Dermis microvascular lymphatic vessel endothelial cell (primary cell): ENCODE results near the gene CC2D2B. TPM values are rescaled to one million over a fixed set of nuclear protein-coding genes. Genes with fewer than 3 reads are reported as not detected.
A peak's percentile ranks its signal among the peaks of the same experiment; 100 is the strongest.
"Not testable (repeated sequence)": the region's sequence is repeated elsewhere in the genome, so short reads cannot be mapped to it uniquely, and the experiment has no call there.

Source experiments
- DNase-seq, 2 donors: peaks; one replicate each; pipeline versions ENCODE4 v3.0.0 to v3.0.0-alpha.2; 2010; ENCODE audit warnings: low read depth in 2 of 2
- total RNA-seq: library from RNA; depleted of rRNA; stranded (reverse); fragments of >200 nt; gene quantifications from 2 replicates; pipeline ENCODE4 v1.2.1, GENCODE V29; 2014

Gene CC2D2B
- total RNA-seq, 1 donor from 2014 or later: 0.13 TPM

GRCh38 chr10:95908450-95908849, 675 bp downstream of the CC2D2B start:
- DNase-seq: no peak

GRCh38 chr10:95909561-95909960, 1.8 kb downstream of the CC2D2B start:
- DNase-seq: no peak

GRCh38 chr10:95916039-95916438, 8.3 kb downstream of the CC2D2B start:
- not testable (repeated sequence) for DNase-seq

GRCh38 chr10:95920798-95921426, 13.1 kb downstream of the CC2D2B start:
- no peak for DNase-seq

GRCh38 chr10:95925033-95925432, 17.3 kb downstream of the CC2D2B start:
- DNase-seq: no peak

GRCh38 chr10:95935429-95935828, 27.7 kb downstream of the CC2D2B start:
- no peak for DNase-seq

- DNase-seq: no peak
These were observed 33.3 kb downstream of the CC2D2B start for GRCh38 chr10:95941115-95941514.

GRCh38 chr10:95963202-95963990, 55.6 kb downstream of the CC2D2B start:
- no peak for DNase-seq

GRCh38 chr10:95963991-95964389, 56.2 kb downstream of the CC2D2B start:
- no peak for DNase-seq

GRCh38 chr10:95964756-95965155, 57.0 kb downstream of the CC2D2B start:
- DNase-seq: no peak

GRCh38 chr10:95976362-95977229, 68.8 kb downstream of the CC2D2B start:
- no peak for DNase-seq

GRCh38 chr10:95982200-95982599, 74.4 kb downstream of the CC2D2B start:
- DNase-seq: no peak

GRCh38 chr10:95987685-95988426, 80.1 kb downstream of the CC2D2B start:
- no peak for DNase-seq

GRCh38 chr10:95988702-95989101, 80.9 kb downstream of the CC2D2B start:
- DNase-seq: peak in 1 of 2 donors; percentile 1

GRCh38 chr10:95994376-95994775, 86.6 kb downstream of the CC2D2B start:
- DNase-seq: not testable (repeated sequence)

- no peak for DNase-seq
These were observed 90.5 kb downstream of the CC2D2B start for GRCh38 chr10:95998255-95998784.

- DNase-seq: no peak
These were observed 106.2 kb downstream of the CC2D2B start for GRCh38 chr10:96013956-96014355.

- DNase-seq: no peak
These were observed 106.8 kb downstream of the CC2D2B start for GRCh38 chr10:96014473-96015102.

- DNase-seq: peak; percentile 61 to 74
These were observed 109.5 kb downstream of the CC2D2B start for GRCh38 chr10:96017191-96017687.

- no peak for DNase-seq
These were observed 113.6 kb downstream of the CC2D2B start for GRCh38 chr10:96021332-96021731.
